ENCODE results near the gene DHX9.
"Not testable (repeated sequence)": the region's sequence is repeated elsewhere in the genome, so short reads cannot be mapped to it uniquely, and the experiment has no call there.

The DHX9 gene

GRCh38 chr1:182888736-182889531, 49.8 kb downstream of the DHX9 start:
- ChIA-PET POLR2A (no interaction called here), CTCF (interaction anchor here (1.4 to 1.8 kb wide), 6 partner anchors 9 to 106 kb away, joined by 3 to 5 read pairs (median 4); no protein-coding TSS in a partner anchor)
- DNase-seq (ENCODE audit: extremely low spot score): no peak
- no peak for TF ChIP-seq CTCF (IDR thresholded peaks at IDR 0.05; ENCODE audit: control extremely low read depth, extremely low read depth, low read depth, missing control alignments)

- DNase-seq (ENCODE audit: extremely low spot score): no peak
- no peak for TF ChIP-seq CTCF (IDR thresholded peaks at IDR 0.05; ENCODE audit: control extremely low read depth, extremely low read depth, low read depth, missing control alignments)
- ChIA-PET POLR2A (no interaction called here), CTCF (interaction anchor here (0.6 to 1.6 kb wide), 4 partner anchors 9 to 73 kb away, joined by 3 to 5 read pairs (median 4); no protein-coding TSS in a partner anchor)
Measured at GRCh38 chr1:182889997-182890396, 50.9 kb downstream of the DHX9 start.

- DNase-seq (ENCODE audit: extremely low spot score): no peak
- TF ChIP-seq CTCF (IDR thresholded peaks at IDR 0.05; ENCODE audit: control extremely low read depth, extremely low read depth, low read depth, missing control alignments): no peak
- CTCF ChIA-PET: interaction anchor here (1.3 kb wide), 1 partner anchor 26 kb away, joined by 4 read pairs; no protein-coding TSS in a partner anchor
- POLR2A ChIA-PET: no interaction called here
Measured at GRCh38 chr1:182890927-182891610, 51.9 kb downstream of the DHX9 start.

- DNase-seq (ENCODE audit: extremely low spot score): no peak
- CTCF ChIA-PET: no interaction called here
Measured at GRCh38 chr1:182897696-182898095, 58.5 kb downstream of the DHX9 start.

GRCh38 chr1:182901946-182902345, 62.8 kb downstream of the DHX9 start:
- DNase-seq (ENCODE audit: extremely low spot score); CTCF ChIA-PET; POLR2A ChIA-PET: not testable (repeated sequence)

More at GRCh38 chr1:182897696-182898095, 58.5 kb downstream of the DHX9 start:
- no peak for TF ChIP-seq CTCF (IDR thresholded peaks at IDR 0.05; ENCODE audit: control extremely low read depth, extremely low read depth, low read depth, missing control alignments)
- POLR2A ChIA-PET: no interaction called here

- no peak for TF ChIP-seq CTCF (IDR thresholded peaks at IDR 0.05; ENCODE audit: control extremely low read depth, extremely low read depth, low read depth, missing control alignments)
- ChIA-PET CTCF (interaction anchor here (1.7 kb wide), 1 partner anchor 57 kb away, joined by 4 read pairs; no protein-coding TSS in a partner anchor), POLR2A (no interaction called here)
- DNase-seq (ENCODE audit: extremely low spot score): no peak
Measured at GRCh38 chr1:182905321-182905720, 66.2 kb downstream of the DHX9 start.

- POLR2A ChIA-PET: no interaction called here
- CTCF ChIA-PET: no interaction called here
- TF ChIP-seq CTCF (IDR thresholded peaks at IDR 0.05; ENCODE audit: control extremely low read depth, extremely low read depth, low read depth, missing control alignments): no peak
- no peak for DNase-seq (ENCODE audit: extremely low spot score)
Measured at GRCh38 chr1:182909578-182909977, 70.4 kb downstream of the DHX9 start.

Data from GM10248 (cell line).